ENCODE results near the gene TRAPPC12.

DNA sequence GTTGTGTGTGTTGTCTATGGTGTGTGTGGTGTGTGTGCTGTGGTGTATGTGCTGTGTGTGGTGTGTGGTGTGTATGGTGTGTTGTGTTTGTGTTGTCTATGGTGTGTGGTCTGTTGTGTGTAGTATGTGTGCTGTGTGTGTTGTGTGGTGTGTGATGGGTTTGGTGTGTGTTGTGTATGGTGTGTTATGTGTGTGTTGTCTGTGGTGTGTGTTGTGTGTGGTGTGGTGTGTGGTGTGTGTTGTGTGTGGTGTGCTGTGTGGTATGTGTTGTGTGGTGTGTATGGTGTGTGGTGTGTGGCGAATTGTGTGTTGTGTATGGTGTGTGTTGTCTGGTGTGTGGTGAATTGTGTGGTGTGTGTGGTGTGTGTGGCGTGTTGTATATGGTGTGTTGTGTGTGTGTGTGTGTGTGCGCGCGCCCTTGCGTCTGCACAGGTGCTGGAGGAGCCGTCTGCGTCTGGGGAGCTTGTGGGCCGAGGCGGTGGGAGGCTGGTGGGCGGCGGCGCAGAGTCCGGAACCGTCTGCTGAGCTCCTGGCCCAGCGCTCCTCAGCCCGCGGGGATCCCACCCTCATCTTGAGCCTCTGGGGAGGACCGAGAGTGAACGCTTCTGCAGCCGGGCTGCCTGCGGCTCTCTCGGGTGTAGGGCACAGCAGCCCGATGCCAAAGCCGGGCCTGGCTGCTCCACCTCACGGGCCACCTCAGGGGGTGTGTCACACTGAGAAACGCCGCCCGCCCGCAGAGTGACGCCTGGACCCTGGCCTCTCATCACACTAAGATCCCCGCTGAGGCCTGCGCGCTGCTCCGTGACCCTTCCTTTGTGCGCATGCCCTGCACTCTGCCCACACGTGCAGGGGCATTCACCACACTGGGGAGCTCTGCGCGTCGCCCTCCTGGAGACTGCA lies 148.6 kb downstream of the TRAPPC12 start:
- TF ChIP-seq POLR2AphosphoS5 (IDR thresholded peaks at IDR 0.05) (no peak), EP300 (IDR thresholded peaks at IDR 0.05) (no peak)

Data from gastroesophageal sphincter (tissue), 2 donors.